ENCODE results near the gene HSPA4L.

- TF ChIP-seq CREB5 (CRISPR knock-in tag; IDR thresholded peaks at IDR 0.05; ENCODE audit: low read depth) (peak; percentile 94), GLIS3 (CRISPR knock-in tag; IDR thresholded peaks at IDR 0.05) (no peak), ZFP30 (CRISPR knock-in tag; IDR thresholded peaks at IDR 0.05) (no peak), PPARA (CRISPR knock-in tag; IDR thresholded peaks at IDR 0.05; ENCODE audit: borderline replicate concordance) (no peak)
Measured at GRCh38 chr4:127771535-127772275, 10.4 kb upstream of the HSPA4L start.

All from SK-N-SH treated with all-trans-retinoic acid at 6 μM for 48 hours (cell line).